Gastroesophageal sphincter (tissue), 4 donors: ENCODE measurements around the gene ZNF280D. TPM values are rescaled to one million over a fixed set of nuclear protein-coding genes. Genes with fewer than 3 reads are reported as not detected.
A peak's percentile ranks its signal among the peaks of the same experiment; 100 is the strongest.
"Not testable (repeated sequence)": the region's sequence is repeated elsewhere in the genome, so short reads cannot be mapped to it uniquely, and the experiment has no call there.

Source experiments
- ATAC-seq: fragments of 150-250 bp; one replicate; pipeline ENCODE4 v1.9.1; 2016; ENCODE audit warnings: mild to moderate bottlenecking, moderate library complexity
- H3K27ac ChIP-seq, 4 donors: fragments of 200-600 bp; sonication (generic) in 3 of 4; 1 replicate in 3 of 4; 2 replicates in 1 of 4; pipeline ENCODE4 v1.5.1; 2016 to 2019
- H3K27me3 ChIP-seq: fragments of 200-600 bp; sonication (generic); one replicate; pipeline ENCODE4 v1.5.1; 2019
- H3K36me3 ChIP-seq, 2 donors: fragments of 200-600 bp; sonication (generic); one replicate each; pipeline ENCODE4 v1.5.1; 2019; ENCODE audit warnings: control low read depth in 1 of 2
- H3K4me1 ChIP-seq, 3 donors: fragments of 200-600 bp; sonication (generic); 1 replicate in 2 of 3; 2 replicates in 1 of 3; pipeline ENCODE4 v1.5.1; 2016 to 2019; ENCODE audit warnings: control low read depth in 2 of 3
- H3K4me3 ChIP-seq, 2 donors: fragments of 200-600 bp; sonication (generic); one replicate each; pipeline ENCODE4 v1.5.1; 2019; ENCODE audit warnings: mild to moderate bottlenecking in 1 of 2, moderate library complexity in 1 of 2
- H3K9me3 ChIP-seq, 3 donors: fragments of 200-600 bp; sonication (generic); one replicate each; pipeline ENCODE4 v1.5.1; 2017 to 2019; ENCODE audit warnings: control low read depth in 2 of 3
- EP300 ChIP-seq: sonication (generic); formaldehyde crosslinking; IDR thresholded peaks from one replicate; pipeline ENCODE4 v1.6.1; 2017; ENCODE audit warnings: antibody characterized with exemption, mild to moderate bottlenecking
- POLR2A ChIP-seq, 2 donors: fragments of 450-650 bp; IDR thresholded peaks; one replicate each; pipeline ENCODE4 v1.6.1; 2017; ENCODE audit warnings: antibody characterized with exemption in 2 of 2, mild to moderate bottlenecking in 2 of 2, moderate library complexity in 1 of 2
- POLR2AphosphoS5 ChIP-seq: sonication (generic); formaldehyde crosslinking; IDR thresholded peaks from one replicate; pipeline ENCODE4 v1.6.1; 2017; ENCODE audit warnings: antibody characterized with exemption
- WGBS, 2 donors: methylation state at CpG; one replicate each; pipeline ENCODE4 v1.1.5; 2018; ENCODE audit warnings: low coverage in 1 of 2; 5-methylcytosine and 5-hydroxymethylcytosine counted together
- total RNA-seq, 4 donors: library from RNA; depleted of rRNA; stranded (reverse); fragments of >200 nt; gene quantifications; one replicate each; pipeline ENCODE4 v1.1.0, GENCODE V29; 2016
- TF ChIP-seq, protein P1 (sequence below), 4 experiments: fragments of 200-600 bp in 2 of 4; fragments of 450-650 bp in 2 of 4; sonication (generic) in 1 of 4; IDR thresholded peaks; one replicate each; pipeline ENCODE4 v1.5.1; 2017 to 2019; ENCODE audit warnings: antibody characterized with exemption in 4 of 4, mild to moderate bottlenecking in 2 of 4, moderate library complexity in 2 of 4

The ZNF280D gene, protein sequence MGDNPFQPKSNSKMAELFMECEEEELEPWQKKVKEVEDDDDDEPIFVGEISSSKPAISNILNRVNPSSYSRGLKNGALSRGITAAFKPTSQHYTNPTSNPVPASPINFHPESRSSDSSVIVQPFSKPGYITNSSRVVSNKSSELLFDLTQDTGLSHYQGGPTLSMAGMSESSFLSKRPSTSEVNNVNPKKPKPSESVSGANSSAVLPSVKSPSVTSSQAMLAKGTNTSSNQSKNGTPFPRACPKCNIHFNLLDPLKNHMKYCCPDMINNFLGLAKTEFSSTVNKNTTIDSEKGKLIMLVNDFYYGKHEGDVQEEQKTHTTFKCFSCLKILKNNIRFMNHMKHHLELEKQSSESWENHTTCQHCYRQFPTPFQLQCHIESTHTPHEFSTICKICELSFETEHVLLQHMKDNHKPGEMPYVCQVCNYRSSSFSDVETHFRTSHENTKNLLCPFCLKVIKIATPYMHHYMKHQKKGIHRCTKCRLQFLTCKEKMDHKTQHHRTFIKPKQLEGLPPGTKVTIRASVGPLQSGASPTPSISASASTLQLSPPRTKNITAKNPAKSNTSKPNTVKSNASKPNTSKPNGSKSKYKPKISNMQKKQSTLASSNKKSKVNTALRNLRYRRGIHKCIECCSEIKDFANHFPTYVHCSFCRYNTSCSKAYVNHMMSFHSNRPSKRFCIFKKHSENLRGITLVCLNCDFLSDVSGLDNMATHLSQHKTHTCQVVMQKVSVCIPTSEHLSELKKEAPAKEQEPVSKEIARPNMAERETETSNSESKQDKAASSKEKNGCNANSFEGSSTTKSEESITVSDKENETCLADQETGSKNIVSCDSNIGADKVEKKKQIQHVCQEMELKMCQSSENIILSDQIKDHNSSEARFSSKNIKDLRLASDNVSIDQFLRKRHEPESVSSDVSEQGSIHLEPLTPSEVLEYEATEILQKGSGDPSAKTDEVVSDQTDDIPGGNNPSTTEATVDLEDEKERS
- 100 to 1,000 TPM in 1 of 4 donors, 10 to 100 TPM in 3; 51.3 to 139 (median 69.1) TPM for total RNA-seq

DNA sequence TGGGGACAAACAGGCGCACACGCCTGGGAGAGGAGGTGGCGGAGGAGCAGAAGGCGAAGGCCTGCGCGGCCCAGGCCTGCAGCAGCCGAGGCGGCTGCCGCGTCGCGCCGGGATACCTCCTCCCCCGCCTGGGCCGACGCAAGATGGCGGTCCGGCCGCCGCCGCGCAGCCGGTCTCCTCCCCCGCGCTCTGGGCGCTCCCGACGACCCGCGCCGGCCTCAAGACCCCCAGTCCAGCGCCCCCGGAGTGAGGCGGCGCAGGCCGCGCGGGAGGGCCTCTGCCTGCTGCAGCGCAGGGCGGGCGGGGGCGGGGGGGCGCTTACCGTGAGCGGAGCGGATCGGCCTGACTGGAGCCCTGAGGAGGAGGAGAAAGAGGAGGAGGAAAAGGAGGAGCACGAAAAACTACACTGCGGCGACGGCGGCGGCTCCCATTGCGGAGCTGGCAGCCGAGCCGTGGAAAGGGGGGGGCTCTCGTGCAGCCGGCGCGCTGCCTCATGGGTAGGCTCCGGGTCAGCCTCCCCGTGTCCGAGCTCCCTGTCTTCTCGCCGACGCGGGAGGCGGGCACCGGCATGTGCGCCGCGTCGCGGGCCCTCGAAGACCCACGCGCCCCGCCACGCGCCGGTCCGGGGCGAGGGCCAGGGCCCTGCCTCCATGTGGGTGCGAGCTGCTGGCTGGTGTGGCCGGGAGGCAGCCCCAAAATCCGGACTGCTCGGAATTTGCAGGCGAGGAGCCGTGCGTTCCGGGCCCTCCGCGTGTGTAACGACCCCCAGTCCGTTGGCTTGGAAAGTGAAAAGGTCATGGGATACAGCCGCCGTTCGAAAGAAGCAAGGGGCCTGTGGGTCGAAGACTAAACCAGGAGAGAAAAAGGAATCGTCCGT, at the start of gene ZNF280D:
Gene ZNF280D (minus strand): TSS at position 374 of the 877 bp plus-strand sequence. CDS start 26,400 bp downstream, outside the sequence.
- 28 to 50% methylated on average over 10 to 25 of the region's 101 CpGs for WGBS, 2 donors
- TF ChIP-seq POLR2AphosphoS5 (peak; percentile 74), EP300 (no peak), POLR2A (IDR thresholded peaks at IDR 0.05) (peak; percentile 55 to 70)
- TF ChIP-seq, protein P1, sequence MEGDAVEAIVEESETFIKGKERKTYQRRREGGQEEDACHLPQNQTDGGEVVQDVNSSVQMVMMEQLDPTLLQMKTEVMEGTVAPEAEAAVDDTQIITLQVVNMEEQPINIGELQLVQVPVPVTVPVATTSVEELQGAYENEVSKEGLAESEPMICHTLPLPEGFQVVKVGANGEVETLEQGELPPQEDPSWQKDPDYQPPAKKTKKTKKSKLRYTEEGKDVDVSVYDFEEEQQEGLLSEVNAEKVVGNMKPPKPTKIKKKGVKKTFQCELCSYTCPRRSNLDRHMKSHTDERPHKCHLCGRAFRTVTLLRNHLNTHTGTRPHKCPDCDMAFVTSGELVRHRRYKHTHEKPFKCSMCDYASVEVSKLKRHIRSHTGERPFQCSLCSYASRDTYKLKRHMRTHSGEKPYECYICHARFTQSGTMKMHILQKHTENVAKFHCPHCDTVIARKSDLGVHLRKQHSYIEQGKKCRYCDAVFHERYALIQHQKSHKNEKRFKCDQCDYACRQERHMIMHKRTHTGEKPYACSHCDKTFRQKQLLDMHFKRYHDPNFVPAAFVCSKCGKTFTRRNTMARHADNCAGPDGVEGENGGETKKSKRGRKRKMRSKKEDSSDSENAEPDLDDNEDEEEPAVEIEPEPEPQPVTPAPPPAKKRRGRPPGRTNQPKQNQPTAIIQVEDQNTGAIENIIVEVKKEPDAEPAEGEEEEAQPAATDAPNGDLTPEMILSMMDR (IDR thresholded peaks at IDR 0.05), result peak in 1 of 4 experiments; percentile 16
- H3K36me3 ChIP-seq, result no peaks in the 10 kb centered on the region
- H3K27me3 ChIP-seq, result no peaks in the 10 kb centered on the region
- peak; percentile 93 for ATAC-seq
- peaks cover 10 to 73% (median 22%) of the 10 kb centered on the region in 3 donors for H3K4me1 ChIP-seq
- H3K4me3 ChIP-seq, result peak within 1 kb of the TSS; percentile 68 to 76
- H3K27ac ChIP-seq, result peak within 1 kb of the TSS; percentile 92 to 97 (median 94)
- peaks cover 0 to 6% (median 0%) of the 10 kb centered on the region in 3 donors for H3K9me3 ChIP-seq

DNA sequence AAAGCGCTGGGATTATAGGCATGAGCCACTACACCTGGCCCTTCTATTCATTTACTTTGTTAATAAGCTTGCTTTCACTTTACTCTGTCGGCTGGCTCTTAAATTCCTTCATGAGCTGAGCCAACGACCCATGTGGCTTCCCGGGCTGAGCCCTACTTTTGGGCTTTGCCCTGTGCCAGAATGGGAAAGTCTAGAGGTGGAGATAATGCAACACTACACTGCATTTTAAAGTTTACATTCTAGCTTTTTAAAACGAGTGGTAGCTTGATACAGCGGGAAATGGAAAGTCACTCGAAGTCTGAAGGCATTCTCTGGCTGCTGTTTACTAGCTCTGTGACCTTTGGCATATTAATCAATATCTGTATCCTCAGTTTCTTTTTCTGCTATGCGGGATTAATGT, 49.0 kb upstream of the ZNF280D start:
- Histone ChIP-seq H3K4me1 (no peaks in the 10 kb centered on the region), H3K36me3 (no peaks in the 10 kb centered on the region), H3K27me3 (no peaks in the 10 kb centered on the region), H3K4me3 (no peak overlapping the region), H3K27ac (no peak overlapping the region), H3K9me3 (no peaks in the 10 kb centered on the region)
- WGBS, 2 donors, result 79 to 87% methylated on average over 8 of the region's 8 CpGs
- ATAC-seq, result no peak
- TF ChIP-seq, protein P1 (IDR thresholded peaks at IDR 0.05), result no peak
- TF ChIP-seq POLR2AphosphoS5, result no peak
- no peak for TF ChIP-seq POLR2A (IDR thresholded peaks at IDR 0.05)
- no peak for TF ChIP-seq EP300

DNA sequence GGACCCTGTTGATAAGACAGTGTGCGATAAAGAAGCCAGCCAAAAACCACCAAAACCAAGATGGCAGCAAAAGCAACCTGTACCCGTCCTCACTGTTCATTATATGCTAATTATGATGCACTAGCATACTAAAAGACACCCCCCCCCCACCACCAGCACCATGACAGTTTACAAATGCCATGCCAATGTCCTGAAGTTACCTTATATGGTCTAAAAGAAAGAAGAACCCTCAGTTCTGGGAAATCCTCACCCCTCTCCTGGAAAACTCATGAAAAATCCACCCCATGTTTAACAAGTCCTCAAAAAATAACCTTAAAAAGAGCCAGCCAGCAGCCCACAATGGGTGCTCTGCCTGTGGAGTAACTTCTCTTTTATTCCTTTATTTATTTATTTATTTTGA, 48.4 kb upstream of the ZNF280D start:
- ATAC-seq, result no peak
- Histone ChIP-seq H3K27ac (no peak overlapping the region), H3K4me3 (no peak overlapping the region), H3K36me3 (no peaks in the 10 kb centered on the region), H3K9me3 (no peaks in the 10 kb centered on the region), H3K27me3 (no peaks in the 10 kb centered on the region), H3K4me1 (no peaks in the 10 kb centered on the region)
- TF ChIP-seq EP300, result no peak
- TF ChIP-seq POLR2AphosphoS5, result no peak
- no peak for TF ChIP-seq POLR2A (IDR thresholded peaks at IDR 0.05)
- TF ChIP-seq, protein P1 (IDR thresholded peaks at IDR 0.05), result no peak
- WGBS, 2 donors, result 80 to 88% methylated on average over 2 of the region's 2 CpGs

DNA sequence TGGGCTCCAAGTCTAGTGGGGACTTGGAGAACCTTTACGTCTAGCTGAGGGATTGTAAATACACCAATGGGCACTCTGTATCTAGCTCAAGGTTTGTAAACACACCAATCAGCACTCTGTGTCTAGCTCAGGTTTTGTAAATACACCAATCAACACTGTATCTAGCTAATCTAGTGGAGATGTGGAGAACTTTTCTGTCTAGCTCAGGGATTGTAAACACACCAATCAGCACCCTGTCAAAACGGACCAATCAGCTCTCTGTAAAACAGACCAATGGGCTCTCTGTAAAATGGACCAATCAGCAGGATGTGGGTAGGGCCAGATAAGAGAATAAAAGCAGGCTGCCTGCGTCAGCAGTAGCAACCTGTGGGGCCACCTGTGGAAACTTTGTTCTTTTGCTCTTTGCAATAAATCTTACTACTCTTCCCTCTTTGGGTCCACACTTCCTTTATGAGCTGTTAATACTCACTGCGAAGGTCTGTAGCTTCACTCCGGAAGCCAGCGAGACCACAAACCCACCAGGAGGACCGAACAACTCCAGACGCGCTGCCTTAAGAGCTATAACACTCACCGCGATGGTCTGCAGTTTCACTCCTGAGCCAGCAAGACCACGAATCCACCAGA, 46.9 kb upstream of the ZNF280D start:
- 76 to 95% methylated on average over 7 to 11 of the region's 12 CpGs for WGBS, 2 donors
- H3K9me3 ChIP-seq, result not testable (repeated sequence)

DNA sequence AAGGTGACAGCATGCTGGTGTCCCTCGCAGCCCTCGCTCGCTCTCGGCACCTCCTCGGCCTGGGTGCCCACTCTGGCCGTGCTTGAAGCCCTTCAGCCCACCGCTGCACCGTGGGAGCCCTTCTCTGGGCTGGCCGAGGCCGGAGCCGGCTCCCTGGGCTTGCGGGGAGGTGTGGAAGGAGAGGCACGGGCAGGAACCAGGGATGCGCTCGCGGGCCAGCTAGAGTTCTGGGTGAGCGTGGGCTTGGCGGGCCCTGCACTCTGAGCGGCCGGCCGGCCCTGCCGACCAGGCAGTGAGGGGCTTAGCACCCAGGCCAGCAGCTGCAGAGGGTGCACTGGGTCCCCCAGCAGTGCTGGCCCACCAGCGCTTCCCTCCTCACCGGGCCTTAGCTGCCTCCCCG, 46.1 kb upstream of the ZNF280D start:
- 100% methylated on average over 6 of the region's 25 CpGs; no CpG with 5 or more reads in 1 of the 2 donors for WGBS, 2 donors
- H3K36me3 ChIP-seq, H3K27ac ChIP-seq, H3K4me3 ChIP-seq, H3K4me1 ChIP-seq, ATAC-seq, H3K27me3 ChIP-seq, H3K9me3 ChIP-seq: not testable (repeated sequence)

More for the DNA sequence above, 46.9 kb upstream of the ZNF280D start:
- not testable (repeated sequence) for H3K4me3 ChIP-seq, H3K36me3 ChIP-seq, H3K4me1 ChIP-seq, H3K27me3 ChIP-seq, H3K27ac ChIP-seq, ATAC-seq
